NCI-H524 (cell line): ENCODE results near the gene TAOK2.
"Not testable (repeated sequence)": the region's sequence is repeated elsewhere in the genome, so short reads cannot be mapped to it uniquely, and the experiment has no call there.

Experiments used
- DNase-seq, 2 experiments: peaks; one replicate each; lab custom pipeline; 2025; lab: John Stamatoyannopoulos, UW

The TAOK2 gene

GRCh38 chr16:29973384-29974246, at the start of gene TAOK2:
TAOK2 (plus strand) TSS chr16:29973868; CDS start chr16:29977773, 3,905 bp downstream.
- DNase-seq = peak; percentile 99 to 100

- no peak for DNase-seq
These were observed 48.4 kb upstream of the TAOK2 start for GRCh38 chr16:29925105-29925756.

DNA sequence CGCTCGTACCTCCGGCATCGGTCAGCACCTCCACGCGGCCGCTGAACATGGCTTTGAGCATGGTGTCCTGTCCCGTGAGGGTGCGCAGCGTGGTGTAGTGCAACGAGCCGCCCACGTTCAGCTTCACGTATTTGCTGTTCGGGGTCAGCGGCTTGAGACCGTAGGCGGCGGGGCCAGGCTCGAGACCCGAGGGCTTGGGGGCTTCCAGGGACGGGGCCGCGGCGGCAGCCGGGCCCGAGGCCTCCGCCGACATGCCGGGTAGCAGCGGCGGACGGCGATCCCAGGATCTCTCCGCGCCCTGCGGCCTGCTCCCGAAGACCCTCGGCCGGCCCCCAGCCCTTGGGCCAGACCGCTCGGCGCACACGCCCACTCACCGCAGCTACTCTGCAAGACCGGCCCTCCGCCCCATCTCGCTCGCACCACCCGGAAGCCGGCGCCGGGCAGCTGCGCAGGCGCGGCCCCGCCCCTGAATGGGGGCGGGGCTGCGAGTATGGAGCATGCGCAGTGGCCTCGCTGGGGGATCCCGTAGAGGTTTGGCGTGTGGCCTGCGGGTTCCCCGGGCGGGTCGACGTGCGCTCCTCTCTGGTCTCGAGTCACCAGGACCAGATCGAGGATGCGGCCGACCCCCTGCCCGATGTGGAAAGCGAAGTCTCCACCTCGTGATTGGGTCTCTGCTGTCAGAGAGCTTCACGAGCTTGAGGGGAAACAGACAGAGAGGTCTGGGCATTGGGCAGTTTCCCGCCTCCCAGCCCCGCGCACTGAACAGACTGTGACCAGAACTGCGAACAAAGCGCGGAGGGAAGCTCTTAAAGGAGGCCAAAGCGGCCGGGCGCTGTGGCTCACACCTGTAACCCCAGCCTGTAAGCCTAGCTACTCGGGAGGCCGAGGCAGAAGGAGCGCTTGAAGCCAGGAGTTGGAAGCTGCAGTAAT, 47.6 kb upstream of the TAOK2 start, which contains the start of gene KCTD13:
TSS of gene KCTD13 (minus strand) at position 446 of the 930 bp plus-strand sequence. CDS start at position 253, 193 bp downstream.
- peak; percentile 79 to 88 for DNase-seq

- DNase-seq = peak in 1 of 2 experiments; percentile 48
These were observed 47.0 kb upstream of the TAOK2 start for GRCh38 chr16:29926711-29927052.

DNA sequence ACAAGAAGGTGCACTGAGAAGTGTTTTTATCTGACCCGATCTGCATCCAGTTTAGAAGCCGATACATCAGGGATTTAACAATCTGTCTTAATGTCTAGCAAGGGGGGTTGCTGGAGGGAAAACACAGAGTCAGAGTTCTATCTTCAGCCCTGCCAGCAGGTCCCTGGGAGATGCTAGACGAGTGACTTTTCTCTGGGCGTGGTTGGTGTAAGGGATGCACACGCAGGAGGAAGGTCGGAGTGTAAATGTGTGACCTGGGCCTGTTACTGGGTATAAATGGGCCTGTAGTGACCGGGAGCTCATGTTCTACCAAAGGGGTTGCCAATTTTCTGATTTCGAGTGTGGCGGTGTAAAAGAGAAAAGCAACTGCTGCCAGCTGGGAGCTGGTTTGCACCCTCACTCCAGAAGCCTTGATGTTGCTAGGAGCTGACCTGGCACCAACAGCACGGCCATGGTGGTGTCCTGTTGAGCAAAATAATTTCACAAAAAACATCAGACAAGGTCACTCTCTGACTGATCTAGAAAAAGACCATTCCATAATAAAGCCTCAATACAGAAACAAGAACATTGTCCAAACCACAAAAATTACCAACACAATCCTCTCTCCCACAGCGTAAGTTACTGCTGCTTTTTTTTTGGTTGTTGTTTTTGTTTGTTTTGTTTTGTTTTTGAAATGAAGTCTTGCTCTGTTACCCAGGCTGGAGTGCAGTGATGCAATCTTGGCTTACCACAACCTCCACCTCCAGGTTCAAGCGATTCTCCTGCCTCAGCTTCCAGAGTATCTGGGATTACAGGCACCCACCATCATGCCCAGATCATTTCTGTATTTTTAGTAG, 46.4 kb upstream of the TAOK2 start:
- no peak for DNase-seq

- DNase-seq = not testable (repeated sequence)
These were observed 41.9 kb upstream of the TAOK2 start for GRCh38 chr16:29931750-29932149.

- DNase-seq = no peak
These were observed 33.0 kb upstream of the TAOK2 start for GRCh38 chr16:29940656-29941055.

- DNase-seq = peak; percentile 32 to 57
These were observed 29.5 kb upstream of the TAOK2 start for GRCh38 chr16:29943846-29944799.

- DNase-seq = no peak
These were observed 25.8 kb upstream of the TAOK2 start for GRCh38 chr16:29947897-29948296.

DNA sequence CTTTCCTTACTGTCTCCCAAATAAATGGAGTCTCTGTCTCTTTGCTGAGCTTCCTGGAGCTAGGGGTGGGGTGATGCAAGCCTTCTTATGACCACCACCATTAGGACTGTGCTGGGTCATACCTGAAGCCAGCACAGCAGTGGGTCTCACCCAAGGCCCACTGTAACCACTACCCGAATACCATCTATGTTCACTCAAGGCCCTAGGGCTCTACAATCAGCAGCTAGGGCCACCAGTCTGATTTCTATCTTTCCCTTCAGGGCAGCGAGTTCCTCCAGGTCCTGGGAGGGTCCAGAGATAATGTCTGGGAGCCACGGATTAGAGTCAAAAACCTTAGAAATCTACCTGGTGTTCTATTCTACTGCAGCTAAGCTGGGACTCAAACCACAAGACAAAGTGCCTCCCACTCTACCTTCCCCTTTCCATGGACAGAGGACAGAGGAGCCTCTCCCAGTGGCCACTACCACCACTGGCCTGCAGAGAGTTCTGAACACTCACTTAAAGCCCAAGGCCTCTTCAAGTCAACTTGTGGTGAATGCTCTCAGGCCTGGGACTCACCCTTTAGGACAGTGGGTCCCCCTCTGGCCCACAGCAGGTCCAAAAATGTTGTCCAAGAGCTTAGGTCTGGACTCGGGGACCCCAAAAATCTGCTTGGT, 22.7 kb upstream of the TAOK2 start:
- no peak for DNase-seq

DNA sequence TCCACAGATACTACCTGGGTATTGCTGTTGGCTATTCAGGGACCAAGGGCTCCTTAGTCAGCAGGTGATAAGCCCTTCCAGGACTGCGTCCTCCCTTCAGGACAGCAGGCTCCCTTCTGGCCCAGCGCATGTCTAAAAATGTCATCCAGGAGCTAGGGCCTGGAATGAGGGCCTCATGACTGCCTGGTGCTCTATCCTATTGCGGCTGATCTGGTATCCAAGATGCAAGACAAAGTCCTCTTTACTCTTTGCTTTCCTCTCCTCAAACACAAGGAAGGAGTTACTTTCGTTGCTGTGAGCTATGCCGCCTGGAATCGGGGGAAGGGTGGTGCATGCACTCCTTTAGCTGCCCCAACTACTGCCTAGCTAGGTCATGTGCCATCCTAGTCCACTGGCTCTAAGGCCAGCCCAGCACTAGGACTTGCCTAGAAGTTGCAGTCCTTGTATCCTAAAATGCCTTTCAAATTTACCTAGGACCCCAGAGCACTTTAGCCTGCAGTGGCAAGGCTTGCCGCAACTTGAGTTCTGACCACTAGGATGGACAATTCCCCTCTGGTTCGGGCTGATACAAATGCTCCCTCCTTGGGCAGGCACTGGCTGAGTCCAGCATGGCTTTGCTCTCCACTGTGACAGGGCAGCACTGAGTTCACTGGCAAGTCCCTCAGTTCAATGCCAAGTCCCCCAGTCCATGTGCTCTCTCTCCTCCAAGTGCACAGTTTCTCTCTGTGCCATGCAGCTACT, 21.9 kb upstream of the TAOK2 start:
- DNase-seq = no peak

DNA sequence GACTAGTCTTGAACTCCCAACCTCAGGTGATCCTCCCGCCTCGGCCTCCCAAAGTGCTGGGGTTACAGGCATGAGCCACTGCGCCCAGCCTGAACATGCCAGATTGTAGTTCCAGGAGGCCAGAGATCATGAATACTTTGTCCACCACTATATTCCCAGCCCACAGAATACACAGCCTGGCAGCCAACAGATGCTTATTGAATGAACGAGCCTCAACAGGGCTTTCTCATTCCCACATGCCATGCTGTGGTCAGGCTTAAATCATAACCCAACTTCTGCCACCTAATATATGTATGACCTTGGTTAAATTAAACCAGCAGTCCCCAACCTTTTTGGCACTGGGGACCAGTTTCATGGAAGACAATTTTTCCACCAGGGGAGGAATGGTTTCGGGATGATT, 14.9 kb upstream of the TAOK2 start:
- DNase-seq = no peak

DNA sequence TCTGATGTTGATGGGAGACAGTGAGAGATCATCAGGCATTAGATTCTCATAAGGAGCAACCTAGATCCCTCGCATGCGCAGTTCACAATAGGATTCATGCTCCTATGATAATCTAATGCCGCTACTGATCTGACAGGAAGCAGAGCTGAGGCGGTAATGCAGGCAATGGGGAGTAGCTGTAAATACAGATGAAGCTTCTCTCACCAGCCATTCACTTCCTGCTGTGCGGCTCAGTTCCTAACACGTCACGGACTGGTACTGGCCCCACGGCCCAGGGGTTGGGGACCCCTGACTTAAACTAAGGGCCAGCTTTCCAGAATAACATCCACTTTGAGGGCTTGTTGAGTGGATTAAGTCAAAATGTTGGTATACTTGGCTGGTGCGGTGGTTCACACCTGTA, 14.4 kb upstream of the TAOK2 start:
- no peak for DNase-seq

GRCh38 chr16:29959821-29960220, 13.8 kb upstream of the TAOK2 start:
- not testable (repeated sequence) for DNase-seq

DNA sequence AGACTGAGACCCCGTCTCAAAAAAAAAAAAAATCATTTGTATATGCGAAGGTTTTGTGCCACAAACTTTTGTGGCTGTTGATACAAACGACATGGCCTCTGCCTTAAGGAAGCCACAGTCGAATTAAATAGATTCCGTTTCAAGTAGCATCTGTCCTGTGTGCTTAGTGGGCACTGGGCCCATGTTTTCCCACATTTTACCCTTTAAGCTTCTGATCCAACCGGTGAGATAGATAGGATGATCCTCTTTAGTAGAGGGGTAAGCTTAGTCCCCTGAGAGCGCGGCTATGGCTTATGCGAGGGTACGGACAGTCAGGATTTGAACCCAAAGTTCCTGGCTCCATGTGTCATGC, 12.6 kb upstream of the TAOK2 start:
- peak; percentile 32 to 72 for DNase-seq

DNA sequence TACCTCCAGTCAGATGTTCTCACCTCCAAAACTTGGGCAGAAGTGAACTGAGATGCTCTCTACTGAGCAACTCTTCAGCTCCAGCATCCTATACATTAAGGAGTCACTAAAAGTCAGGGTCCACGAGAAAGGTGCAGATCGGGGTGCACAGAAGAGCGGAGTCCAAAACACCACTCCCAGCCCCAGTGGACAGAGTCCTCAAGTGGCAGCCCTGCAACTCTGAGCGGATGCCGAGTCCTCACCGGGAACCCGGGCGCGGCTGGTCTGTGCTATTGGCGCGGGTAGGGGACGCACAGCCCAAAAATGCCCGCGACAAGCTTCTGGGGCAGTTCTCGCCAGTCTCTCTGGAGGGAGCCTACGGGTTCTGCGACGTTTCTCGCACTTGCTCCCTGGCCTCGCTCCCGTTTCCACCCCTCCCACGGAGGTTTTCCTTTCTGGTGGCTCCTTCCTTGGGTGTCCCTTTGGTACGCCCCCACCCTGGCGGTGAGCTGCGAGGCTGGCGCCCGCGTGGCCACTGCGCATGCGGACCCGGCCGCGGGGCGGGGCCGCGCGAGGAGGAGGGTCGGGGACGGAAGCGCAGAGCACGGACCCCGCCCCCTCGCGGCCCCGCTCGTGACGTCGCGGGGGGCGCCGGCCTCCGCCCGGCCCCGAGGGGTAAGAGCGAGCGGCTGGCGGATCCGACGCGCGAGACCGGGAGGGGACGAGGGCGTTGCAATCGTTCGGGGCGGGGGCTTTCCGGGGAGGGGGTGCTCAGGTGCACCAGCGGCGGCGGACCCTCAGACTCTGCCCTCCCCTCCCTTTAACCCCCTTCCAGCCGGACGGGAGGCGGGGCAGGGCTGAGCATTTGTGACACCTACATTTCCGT, 12.0 kb upstream of the TAOK2 start, which contains the start of gene TMEM219:
TSS of gene TMEM219 (plus strand) at position 601 of the 865 bp plus-strand sequence. CDS start 1,065 bp downstream, outside the sequence.
- DNase-seq = peak; percentile 73 to 93

GRCh38 chr16:29962344-29962994, 11.2 kb upstream of the TAOK2 start:
- no peak for DNase-seq
